Hepatocyte (in vitro differentiated cells): ENCODE data around the gene CCDC28A. TPM values are rescaled to one million over a fixed set of nuclear protein-coding genes. Genes with fewer than 3 reads are reported as not detected.

Experiments used
- DNase-seq: peaks from one replicate; pipeline ENCODE4 v3.0.0-alpha.2; 2016; ENCODE audit warnings: low spot score
- H2AFZ ChIP-seq: fragments of 200-600 bp; sonication (generic); 2 replicates; pipeline ENCODE4 v1.6.0; 2016; ENCODE audit warnings: antibody characterized with exemption, mild to moderate bottlenecking
- H3K27ac ChIP-seq: fragments of 200-600 bp; sonication (generic); 2 replicates; pipeline ENCODE4 v1.5.1; 2016; ENCODE audit warnings: mild to moderate bottlenecking
- H3K27me3 ChIP-seq: fragments of 200-600 bp; sonication (generic); 2 replicates; pipeline ENCODE4 v1.6.1; 2016
- H3K36me3 ChIP-seq: fragments of 200-600 bp; sonication (generic); replicated peaks from 2 replicates; pipeline ENCODE4 v1.5.1; 2016; ENCODE audit warnings: low read depth; ENCODE audit not compliant: insufficient read depth
- H3K4me1 ChIP-seq: fragments of 200-600 bp; sonication (generic); 2 replicates; pipeline ENCODE4 v1.5.1; 2016; ENCODE audit warnings: mild to moderate bottlenecking, moderate library complexity; ENCODE audit not compliant: insufficient read depth
- H3K4me2 ChIP-seq: fragments of 200-600 bp; sonication (generic); 2 replicates; pipeline ENCODE4 v1.6.0; 2016
- H3K4me3 ChIP-seq: fragments of 200-600 bp; sonication (generic); 2 replicates; pipeline ENCODE4 v1.5.1; 2016; ENCODE audit warnings: mild to moderate bottlenecking
- H3K79me2 ChIP-seq: fragments of 200-600 bp; sonication (generic); 2 replicates; pipeline ENCODE4 v1.6.0; 2017; ENCODE audit warnings: mild to moderate bottlenecking
- H3K9me2 ChIP-seq: fragments of 200-600 bp; sonication (generic); replicated peaks from 2 replicates; pipeline ENCODE4 v1.6.0; 2017; ENCODE audit warnings: mild to moderate bottlenecking; ENCODE audit not compliant: insufficient read depth
- H3K9me3 ChIP-seq: fragments of 200-600 bp; sonication (generic); 2 replicates; pipeline ENCODE4 v1.5.1; 2016; ENCODE audit warnings: low read depth, mild to moderate bottlenecking
- H4K20me1 ChIP-seq: fragments of 200-600 bp; sonication (generic); 2 replicates; pipeline ENCODE4 v1.6.0; 2016; ENCODE audit warnings: mild to moderate bottlenecking; ENCODE audit not compliant: insufficient read depth, poor library complexity, severe bottlenecking
- EZH2 ChIP-seq: fragments of 200-600 bp; sonication (generic); IDR thresholded peaks from 2 replicates; pipeline ENCODE4 v1.6.1; 2016; ENCODE audit warnings: antibody characterized with exemption, mild to moderate bottlenecking, borderline replicate concordance
- EZH2phosphoT487 ChIP-seq: fragments of 200-600 bp; sonication (generic); IDR thresholded peaks from one replicate; pipeline ENCODE4 v1.6.1; 2018; ENCODE audit warnings: antibody characterized with exemption, mild to moderate bottlenecking, low read depth, moderate library complexity; ENCODE audit not compliant: unreplicated experiment, severe bottlenecking
- WGBS: methylation state at CpG from one replicate; pipeline ENCODE4 v1.1.6; 2016; ENCODE audit warnings: low lambda C conversion rate; ENCODE audit errors: missing lambda C conversion rate; 5-methylcytosine and 5-hydroxymethylcytosine counted together
- polyA plus RNA-seq: library from polyadenylated mRNA; unstranded; fragments of >200 nt; fragmentation: Nextera tagmentation; extraction: Ambion mirVana; gene quantifications from 2 replicates; pipeline ENCODE4 v1.2.1, GENCODE V29; 2016
- total RNA-seq: library from RNA; depleted of rRNA; stranded (reverse); fragments of >200 nt; gene quantifications from 2 replicates; pipeline ENCODE4 v1.2.3, GENCODE V29; 2014
- TF ChIP-seq, protein P1 (sequence below): fragments of 200-600 bp; sonication (generic); IDR thresholded peaks from 2 replicates; pipeline ENCODE4 v1.5.1; 2016; ENCODE audit warnings: antibody characterized with exemption, mild to moderate bottlenecking; ENCODE audit not compliant: poor library complexity

CCDC28A gene
- total and polyA plus RNA-seq, 2 experiments from 2014 or later: 8.9 to 12.0 TPM

DNA sequence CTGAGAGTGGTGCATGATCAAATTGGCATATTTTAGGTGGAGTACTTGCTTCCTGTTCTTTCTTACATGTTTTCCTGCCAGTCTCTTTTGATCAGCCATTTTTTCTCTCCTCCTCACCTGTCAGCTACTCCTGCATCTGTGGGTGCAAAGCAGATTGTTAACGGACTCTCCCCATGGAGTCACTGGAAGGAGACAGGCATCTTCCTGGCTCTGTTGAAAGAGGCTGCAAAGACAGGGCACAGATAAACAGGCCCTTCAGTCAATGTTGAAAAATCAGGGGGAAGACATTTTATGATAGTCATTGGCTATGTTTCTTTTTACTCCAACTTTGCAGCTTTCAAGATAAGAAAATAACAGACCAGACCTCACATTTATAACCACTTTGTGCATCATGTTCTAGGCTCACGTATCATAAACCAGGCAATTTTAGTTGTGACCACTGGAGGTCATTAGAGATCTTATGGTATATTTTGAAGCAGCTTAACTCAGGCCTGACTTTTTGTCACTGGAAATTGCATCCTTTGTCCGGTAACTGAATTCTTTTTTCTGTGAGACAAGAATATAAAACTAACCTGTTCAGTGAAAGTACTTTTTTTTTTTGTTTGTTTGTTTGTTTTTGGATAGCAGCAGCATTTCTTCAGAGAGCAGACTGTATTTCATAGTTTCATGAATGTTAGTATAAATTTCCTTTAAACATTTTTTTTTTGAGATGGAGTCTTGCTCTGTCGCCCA, 42.4 kb downstream of the CCDC28A start:
- H3K4me3 ChIP-seq: no peak overlapping the region
- H3K4me1 ChIP-seq: peaks cover 13% of the 10 kb centered on the region
- peak overlapping the region; percentile 84 for H3K27ac ChIP-seq
- H3K79me2 ChIP-seq: no peaks in the 10 kb centered on the region
- DNase-seq: peak; percentile 76
- no peaks in the 10 kb centered on the region for H3K9me2 ChIP-seq
- H4K20me1 ChIP-seq: no peaks in the 10 kb centered on the region
- H2AFZ ChIP-seq: no peak overlapping the region
- 38% methylated on average over 4 of the region's 4 CpGs for WGBS
- no peaks in the 10 kb centered on the region for H3K27me3 ChIP-seq
- no peaks in the 10 kb centered on the region for H3K9me3 ChIP-seq
- no peaks in the 10 kb centered on the region for H3K36me3 ChIP-seq
- H3K4me2 ChIP-seq: no peak overlapping the region
- TF ChIP-seq EZH2 (no peak), EZH2phosphoT487 (no peak)
- TF ChIP-seq, protein P1, sequence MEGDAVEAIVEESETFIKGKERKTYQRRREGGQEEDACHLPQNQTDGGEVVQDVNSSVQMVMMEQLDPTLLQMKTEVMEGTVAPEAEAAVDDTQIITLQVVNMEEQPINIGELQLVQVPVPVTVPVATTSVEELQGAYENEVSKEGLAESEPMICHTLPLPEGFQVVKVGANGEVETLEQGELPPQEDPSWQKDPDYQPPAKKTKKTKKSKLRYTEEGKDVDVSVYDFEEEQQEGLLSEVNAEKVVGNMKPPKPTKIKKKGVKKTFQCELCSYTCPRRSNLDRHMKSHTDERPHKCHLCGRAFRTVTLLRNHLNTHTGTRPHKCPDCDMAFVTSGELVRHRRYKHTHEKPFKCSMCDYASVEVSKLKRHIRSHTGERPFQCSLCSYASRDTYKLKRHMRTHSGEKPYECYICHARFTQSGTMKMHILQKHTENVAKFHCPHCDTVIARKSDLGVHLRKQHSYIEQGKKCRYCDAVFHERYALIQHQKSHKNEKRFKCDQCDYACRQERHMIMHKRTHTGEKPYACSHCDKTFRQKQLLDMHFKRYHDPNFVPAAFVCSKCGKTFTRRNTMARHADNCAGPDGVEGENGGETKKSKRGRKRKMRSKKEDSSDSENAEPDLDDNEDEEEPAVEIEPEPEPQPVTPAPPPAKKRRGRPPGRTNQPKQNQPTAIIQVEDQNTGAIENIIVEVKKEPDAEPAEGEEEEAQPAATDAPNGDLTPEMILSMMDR: peak; percentile 75

GRCh38 chr6:138817799-138818198, 44.2 kb downstream of the CCDC28A start:
- TF ChIP-seq, protein P1: no peak
- TF ChIP-seq EZH2phosphoT487 (no peak), EZH2 (no peak)
- Histone ChIP-seq H3K27me3 (no peaks in the 10 kb centered on the region), H2AFZ (no peak overlapping the region), H3K36me3 (no peaks in the 10 kb centered on the region), H3K4me3 (no peak overlapping the region), H3K79me2 (no peaks in the 10 kb centered on the region), H3K4me2 (peak overlapping the region; percentile 28), H4K20me1 (no peaks in the 10 kb centered on the region), H3K9me3 (no peaks in the 10 kb centered on the region), H3K9me2 (no peaks in the 10 kb centered on the region), H3K27ac (peak overlapping the region; percentile 95), H3K4me1 (peaks cover 13% of the 10 kb centered on the region)
- DNase-seq: peak; percentile 88
- WGBS: 21% methylated on average over 4 of the region's 4 CpGs

DNA sequence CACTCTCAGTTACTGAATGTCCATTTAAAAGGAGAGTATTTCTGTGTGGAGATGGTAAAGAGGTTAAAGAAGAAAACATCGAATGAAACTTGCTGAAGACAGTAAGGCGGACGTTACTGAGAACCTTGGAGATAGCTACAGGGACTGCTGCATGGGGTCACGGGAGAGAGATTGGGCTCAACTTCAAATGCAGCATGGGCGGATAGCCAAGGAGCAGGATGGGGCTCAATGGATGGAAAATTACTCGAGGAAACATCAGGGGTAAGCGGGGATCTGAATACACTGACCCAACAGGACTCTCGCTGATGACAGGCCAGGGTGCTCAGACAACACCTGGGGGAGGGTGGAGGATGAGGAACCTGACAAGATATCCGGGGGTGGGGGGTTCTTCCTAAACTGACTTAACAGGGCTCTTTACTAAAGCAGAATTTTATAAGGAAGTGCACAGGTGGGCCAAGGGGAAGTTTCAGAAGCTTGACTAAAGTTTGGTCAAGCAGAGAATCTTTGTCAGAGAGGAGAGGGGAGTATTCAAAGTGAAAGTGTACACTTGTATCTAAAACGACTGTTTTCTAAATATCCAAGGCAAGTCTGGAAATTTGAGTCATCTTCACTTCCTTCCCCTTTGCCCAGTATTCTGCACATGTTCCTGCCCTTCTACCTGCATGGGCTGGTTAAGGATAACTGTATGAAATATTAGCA, 45.1 kb downstream of the CCDC28A start:
- Histone ChIP-seq H3K36me3 (no peaks in the 10 kb centered on the region), H3K4me2 (peak overlapping the region; percentile 31), H2AFZ (no peak overlapping the region), H3K9me3 (no peaks in the 10 kb centered on the region), H4K20me1 (no peaks in the 10 kb centered on the region), H3K79me2 (no peaks in the 10 kb centered on the region), H3K27me3 (no peaks in the 10 kb centered on the region), H3K4me3 (no peak overlapping the region), H3K27ac (peak overlapping the region; percentile 95), H3K9me2 (no peaks in the 10 kb centered on the region), H3K4me1 (peaks cover 13% of the 10 kb centered on the region)
- 77% methylated on average over 10 of the region's 10 CpGs for WGBS
- no peak for DNase-seq
- TF ChIP-seq EZH2phosphoT487 (no peak), EZH2 (no peak)
- TF ChIP-seq, protein P1: no peak
